IgD-negative memory B cell (primary cell): ENCODE measurements around the gene MBD3. TPM values are rescaled to one million over a fixed set of nuclear protein-coding genes. Genes with fewer than 3 reads are reported as not detected.

Experiments used
- polyA plus RNA-seq: library from polyadenylated mRNA; unstranded; fragments of 300-500 nt; fragmentation: Illumina TruSeq; gene quantifications from one replicate; pipeline ENCODE4 v1.2.3, GENCODE V29; 2021

The MBD3 gene
- polyA plus RNA-seq, 1 donor from 2014 or later = 16.4 TPM

Other genes starting within 250 kb of the MBD3 start
- 233 TPM for gene NDUFS7, start 209.0 kb downstream of the MBD3 start, polyA plus RNA-seq
- gene GAMT, start 191.3 kb downstream of the MBD3 start, polyA plus RNA-seq = 14.3 TPM
- gene DAZAP1, start 185.3 kb downstream of the MBD3 start, polyA plus RNA-seq = 7.2 TPM
- gene RPS15, start 154.5 kb downstream of the MBD3 start, polyA plus RNA-seq = 3,226 TPM
- gene APC2, start 142.7 kb downstream of the MBD3 start, polyA plus RNA-seq = 0.16 TPM
- 51.1 TPM for gene C19orf25, start 113.7 kb downstream of the MBD3 start, polyA plus RNA-seq
- gene PCSK4, start 102.5 kb downstream of the MBD3 start, polyA plus RNA-seq = not detected
- gene REEP6, start 101.7 kb downstream of the MBD3 start, polyA plus RNA-seq = 0.24 TPM
- gene ADAMTSL5, start 79.8 kb downstream of the MBD3 start, polyA plus RNA-seq = 0.21 TPM
- gene PLK5, start 68.8 kb downstream of the MBD3 start, polyA plus RNA-seq = not detected
- gene MEX3D, start 24.5 kb downstream of the MBD3 start, polyA plus RNA-seq = 0.13 TPM
- gene UQCR11, start 12.6 kb upstream of the MBD3 start, polyA plus RNA-seq = 487 TPM
- 28.6 TPM for gene TCF3, start 59.8 kb upstream of the MBD3 start, polyA plus RNA-seq
- gene ONECUT3, start 160.6 kb upstream of the MBD3 start, polyA plus RNA-seq = not detected
- gene ATP8B3, start 219.4 kb upstream of the MBD3 start, polyA plus RNA-seq = 1.2 TPM